HepG2 (cell line): ENCODE results near the gene DCUN1D3. TPM values are rescaled to one million over a fixed set of nuclear protein-coding genes. Genes with fewer than 3 reads are reported as not detected.
A peak's percentile ranks its signal among the peaks of the same experiment; 100 is the strongest.

ENCODE experiments used
- ATAC-seq: fragments of 200-7000 bp; cut with Tn5 transposase; 3 replicates; pipeline ENCODE4 v1.9.1; 2020; ENCODE audit warnings: mild to moderate bottlenecking, moderate library complexity
- BruUV-seq: library from RNA; stranded (reverse); fragments of 400-500 nt; replicated peaks from 2 replicates; lab custom pipeline; 2021; lab: Mats Ljungman, UMichigan
- CTCF ChIA-PET: fragments of 300-600 bp; formaldehyde crosslinking; extraction: SDS; loops from one replicate; lab custom pipeline; 2021; ENCODE audit warnings: low total read pairs, inconsistent platforms, low intra/inter-chr PET ratio; lab: Yijun Ruan, JAX
- POLR2A ChIA-PET: fragments of 350-600 bp; sonication (Branson Sonifier 250); formaldehyde crosslinking; loops from one replicate; lab custom pipeline; 2020; ENCODE audit warnings: antibody characterized with exemption, inconsistent platforms; lab: Yijun Ruan, JAX
- DNase-seq: peaks from one replicate; pipeline ENCODE4 v3.0.0-alpha.2; 2015; ENCODE audit warnings: low spot score
- FAIRE-seq: peaks from 3 replicates; lab custom pipeline; 2011; peaks lifted over from hg19 to GRCh38; lab: Jason Lieb, UNC
- H2AFZ ChIP-seq: one replicate; pipeline ENCODE4 v1.6.1; 2011; ENCODE audit warnings: low read length, inconsistent platforms
- H3K27ac ChIP-seq: fragments of 300-600 bp; 3 replicates; pipeline ENCODE4 v1.8.0; 2011; ENCODE audit warnings: mixed run types, mild to moderate bottlenecking, mixed read lengths, low read length, inconsistent platforms; ENCODE audit not compliant: insufficient read depth; ENCODE audit errors: extremely low read length
- H3K27me3 ChIP-seq, 2 experiments: fragments of 200-600 bp in 1 of 2; 2 replicates in 1 of 2; 3 replicates in 1 of 2; pipeline versions ENCODE4 v1.6.0 to v1.8.0; 2011; ENCODE audit warnings: low read length in 2 of 2, mild to moderate bottlenecking in 2 of 2, moderate library complexity in 2 of 2, inconsistent platforms in 1 of 2; ENCODE audit not compliant: insufficient read depth in 2 of 2, control insufficient read depth in 1 of 2
- H3K36me3 ChIP-seq, 2 experiments: fragments of 200-600 bp in 1 of 2; replicated peaks in 1 of 2; 2 replicates in 1 of 2; 3 replicates in 1 of 2; pipeline versions ENCODE4 v1.5.1 to v1.8.0; 2011; ENCODE audit warnings: low read length in 2 of 2, inconsistent platforms in 1 of 2; ENCODE audit not compliant: insufficient read depth in 2 of 2, control insufficient read depth in 1 of 2
- H3K4me1 ChIP-seq: 2 replicates; pipeline ENCODE4 v1.5.1; 2012; ENCODE audit warnings: low read length, inconsistent platforms; ENCODE audit not compliant: insufficient read depth
- H3K4me2 ChIP-seq: 2 replicates; pipeline ENCODE4 v1.6.0; 2011; ENCODE audit warnings: low read depth, low read length, inconsistent platforms
- H3K4me3 ChIP-seq, 3 experiments: fragments of 200-600 bp in 1 of 3; sonication (generic), shearing (Covaris generic) in 1 of 3; replicated peaks in 1 of 3; 2 replicates each; pipeline ENCODE4 v1.5.1; 2011 to 2016; ENCODE audit warnings: low read length in 3 of 3, inconsistent platforms in 2 of 3, low read depth in 2 of 3, mild to moderate bottlenecking in 2 of 3, control low read depth in 1 of 3, mixed read lengths in 1 of 3; ENCODE audit not compliant: insufficient read depth in 1 of 3
- H3K79me2 ChIP-seq: one replicate; pipeline ENCODE4 v1.6.1; 2011; ENCODE audit warnings: low read length, inconsistent platforms; ENCODE audit not compliant: insufficient read depth
- H3K9ac ChIP-seq: 2 replicates; pipeline ENCODE4 v1.6.0; 2011; ENCODE audit warnings: mild to moderate bottlenecking, low read depth, low read length, inconsistent platforms; ENCODE audit not compliant: insufficient read depth
- H3K9me3 ChIP-seq: 2 replicates; pipeline ENCODE4 v1.5.1; 2012; ENCODE audit warnings: mild to moderate bottlenecking, low read length
- H4K20me1 ChIP-seq: 2 replicates; pipeline ENCODE4 v1.6.0; 2011; ENCODE audit warnings: inconsistent platforms, mild to moderate bottlenecking, low read length, moderate library complexity; ENCODE audit not compliant: insufficient read depth
- BRCA1 ChIP-seq: sonication (generic); formaldehyde crosslinking; IDR thresholded peaks from 2 replicates; pipeline ENCODE4 v1.4.0; 2020; ENCODE audit warnings: missing genetic modification reagents
- FOXO4 ChIP-seq: sonication (generic); formaldehyde crosslinking; conservative IDR thresholded peaks from 2 replicates; pipeline ENCODE4 v1.8.1; 2023; ENCODE audit warnings: missing genetic modification reagents
- POGZ ChIP-seq: sonication (generic); formaldehyde crosslinking; IDR thresholded peaks from 2 replicates; pipeline ENCODE4 v1.4.0; 2020; ENCODE audit warnings: mild to moderate bottlenecking, missing genetic modification reagents
- ZNF260 ChIP-seq: sonication (generic); formaldehyde crosslinking; IDR thresholded peaks from 2 replicates; pipeline ENCODE4 v1.4.0; 2020; ENCODE audit warnings: missing genetic modification reagents, low read depth, mild to moderate bottlenecking, borderline replicate concordance
- ZNF768 ChIP-seq: sonication (generic); formaldehyde crosslinking; IDR thresholded peaks from 2 replicates; pipeline ENCODE4 v1.4.0; 2020; ENCODE audit warnings: missing genetic modification reagents
- ZUFSP ChIP-seq: sonication (generic); formaldehyde crosslinking; IDR thresholded peaks from 2 replicates; pipeline ENCODE4 v1.9.0; 2021; ENCODE audit warnings: missing genetic modification reagents, mild to moderate bottlenecking, borderline replicate concordance
- WGBS: methylation state at CpG from one replicate; pipeline ENCODE4 v1.1.6; 2017; ENCODE audit warnings: low lambda C conversion rate; 5-methylcytosine and 5-hydroxymethylcytosine counted together
- in situ Hi-C: cut with HindIII; loops from 2 replicates; pipeline ENCODE4 v1.10.0; 2017; ENCODE audit warnings: low pct_unique_long_range_greater_than_20kb; ENCODE audit not compliant: extremely low pct_ligation_motif_present
- intact Hi-C: fragments of 100-400 bp; cut with micrococcal nuclease; formaldehyde crosslinking; loops from one replicate; pipeline ENCODE4 v1.10.0; 2022; ENCODE audit not compliant: unreplicated experiment
- polyA plus RNA-seq, 8 experiments: library from polyadenylated mRNA; depleted of rRNA in 3 of 8; stranded (reverse) in 7 of 8; unstranded in 1 of 8; fragments of >200 nt; fragmentation: Illumina TruSeq in 4 of 8; extraction: Trizol in 4 of 8; gene quantifications; 2 replicates each; pipeline versions ENCODE4 v1.2.1 to v1.2.3, GENCODE V29; 2011 to 2016; ENCODE audit warnings: low read depth in 4 of 8, missing spikeins in 1 of 8, mixed read lengths in 1 of 8; ENCODE audit not compliant: insufficient read depth in 1 of 8
- total RNA-seq, 5 experiments: library from RNA; depleted of rRNA; stranded (reverse); fragments of >200 nt; fragmentation: Illumina TruSeq; extraction: Trizol; gene quantifications; 2 replicates each; pipeline ENCODE4 v1.2.3, GENCODE V29; 2016; ENCODE audit warnings: low read depth in 1 of 5

Gene DCUN1D3
- total and polyA plus RNA-seq, 2 of the 13 experiments (the other 11 are each of a cell fraction or from before 2014, with no cell fraction given): 5.0 to 19.3 TPM

GRCh38 chr16:20857281-20857680, 42.9 kb downstream of the DCUN1D3 start:
- no peak overlapping the region for H2AFZ ChIP-seq
- WGBS: 100% methylated on average over 2 of the region's 2 CpGs
- no peaks in the 10 kb centered on the region for H3K79me2 ChIP-seq
- H4K20me1 ChIP-seq: no peaks in the 10 kb centered on the region
- in situ Hi-C loops: no loop called here
- H3K9me3 ChIP-seq: no peaks in the 10 kb centered on the region
- H3K9ac ChIP-seq: no peak overlapping the region
- intact Hi-C loops: no loop called here
- H3K27me3 ChIP-seq: no peaks in the 10 kb centered on the region
- FAIRE-seq (no peak), DNase-seq (no peak), ATAC-seq (no peak)
- H3K36me3 ChIP-seq: peaks cover 21 to 40% of the 10 kb centered on the region in 2 experiments
- no peak overlapping the region for H3K27ac ChIP-seq
- BruUV-seq: no TSS peak
- ChIA-PET CTCF (no interaction called here), POLR2A (interaction anchor here (1.1 kb wide), 1 partner anchor 43 kb away, joined by 3 read pairs; the partner anchor contains the start of genes DCUN1D3 and LYRM1)
- no peak overlapping the region for H3K4me2 ChIP-seq
- H3K4me1 ChIP-seq: peaks cover 19% of the 10 kb centered on the region
- no peak overlapping the region for H3K4me3 ChIP-seq
- TF ChIP-seq FOXO4 (CRISPR knock-in tag) (0 out of 2 replicates have a peak, but pooled peaks have one; percentile 51), ZNF260 (CRISPR knock-in tag) (no peak), ZUFSP (CRISPR knock-in tag) (no peak), BRCA1 (CRISPR knock-in tag) (no peak), ZNF768 (CRISPR knock-in tag) (no peak), POGZ (CRISPR knock-in tag) (no peak)
